Measurements from ENCODE around the gene NMNAT1. TPM values are rescaled to one million over a fixed set of nuclear protein-coding genes. Genes with fewer than 3 reads are reported as not detected.
"Not testable (repeated sequence)": the region's sequence is repeated elsewhere in the genome, so short reads cannot be mapped to it uniquely, and the experiment has no call there.

NMNAT1 gene
- total RNA-seq, 4 donors from 2014 or later = 5.0 to 9.8 (median 7.4) TPM

DNA sequence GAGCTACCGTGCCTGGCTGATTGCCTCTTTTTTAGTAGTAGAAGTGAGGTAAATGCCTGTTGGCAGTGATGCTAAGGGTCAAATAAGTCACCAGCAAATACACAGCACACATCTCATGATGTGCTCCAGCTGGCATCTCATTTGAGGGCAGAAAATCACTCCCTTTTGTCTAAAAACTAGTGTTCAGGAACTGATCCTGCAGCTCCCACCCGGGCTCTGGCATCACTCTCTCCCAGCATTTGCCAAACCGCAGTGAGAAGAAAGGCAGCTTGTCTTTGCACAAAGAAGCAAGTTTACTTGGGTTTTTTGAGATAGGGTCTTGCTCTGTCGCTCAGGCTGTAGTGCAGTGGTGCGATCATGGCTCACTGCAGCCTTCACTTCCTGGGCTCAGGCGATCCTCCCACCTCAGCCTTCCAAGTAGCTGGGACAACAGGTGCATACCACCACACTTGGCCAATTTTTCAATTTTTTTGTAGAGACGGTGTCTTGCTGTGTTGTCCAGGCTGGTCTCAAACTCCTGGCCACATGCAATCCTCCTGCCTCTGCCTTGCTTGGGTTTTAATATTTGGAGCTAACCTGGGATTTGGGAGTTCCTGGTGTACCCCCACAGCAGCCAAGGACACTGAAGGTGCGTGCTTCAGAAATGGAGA is 57.9 kb downstream of the NMNAT1 start:
- TF ChIP-seq POLR2AphosphoS5 (IDR thresholded peaks at IDR 0.05) (no peak), EP300 (IDR thresholded peaks at IDR 0.05) (no peak), POLR2A (IDR thresholded peaks at IDR 0.05; ENCODE audit: low read depth) (no peak), CTCF (IDR thresholded peaks at IDR 0.05) (no peak)
- H3K4me1 ChIP-seq = peaks cover 0 to 23% (median 14%) of the 10 kb centered on the region in 4 donors
- H3K27ac ChIP-seq (replicated peaks in 1 of 4) = no peak overlapping the region
- H3K36me3 ChIP-seq = peaks cover 0 to 4% (median 0%) of the 10 kb centered on the region in 4 donors
- no peak overlapping the region for H3K4me3 ChIP-seq
- DNase-seq (ENCODE audit: extremely low spot score) = no peak
- 87% methylated on average over 8 of the region's 8 CpGs for WGBS
- H3K27me3 ChIP-seq = peaks cover 0 to 25% (median 8%) of the 10 kb centered on the region in 4 donors
- H3K9me3 ChIP-seq = no peaks in the 10 kb centered on the region
- intact Hi-C loops (cut with DNase I) = no loop called here

DNA sequence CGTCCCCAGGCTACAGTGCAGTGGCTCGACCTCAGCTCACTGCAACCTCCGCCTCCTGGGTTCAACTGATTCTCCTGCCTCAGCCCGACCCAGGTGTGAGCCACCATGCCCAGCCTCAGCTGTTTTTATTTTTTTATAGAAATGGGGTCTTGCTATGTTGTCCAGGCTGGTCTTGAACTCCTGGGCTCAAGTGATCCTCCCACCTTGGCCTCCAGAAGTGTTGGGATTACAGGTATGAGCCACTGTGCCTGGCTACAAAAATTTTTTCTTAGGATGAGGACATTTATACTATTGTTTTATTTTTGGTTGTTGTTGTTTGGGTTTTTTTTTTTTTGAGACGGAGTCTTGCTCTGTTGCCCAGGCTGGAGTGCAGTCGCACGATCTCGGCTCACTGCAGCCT is 62.0 kb downstream of the NMNAT1 start:
- peaks cover 0 to 19% (median 4%) of the 10 kb centered on the region in 4 donors for H3K36me3 ChIP-seq
- H3K27ac ChIP-seq (replicated peaks in 1 of 4); intact Hi-C loops (cut with DNase I); H3K4me1 ChIP-seq; H3K27me3 ChIP-seq; DNase-seq (ENCODE audit: extremely low spot score); H3K9me3 ChIP-seq; H3K4me3 ChIP-seq: not testable (repeated sequence)
- WGBS = 96% methylated on average over 8 of the region's 8 CpGs

DNA sequence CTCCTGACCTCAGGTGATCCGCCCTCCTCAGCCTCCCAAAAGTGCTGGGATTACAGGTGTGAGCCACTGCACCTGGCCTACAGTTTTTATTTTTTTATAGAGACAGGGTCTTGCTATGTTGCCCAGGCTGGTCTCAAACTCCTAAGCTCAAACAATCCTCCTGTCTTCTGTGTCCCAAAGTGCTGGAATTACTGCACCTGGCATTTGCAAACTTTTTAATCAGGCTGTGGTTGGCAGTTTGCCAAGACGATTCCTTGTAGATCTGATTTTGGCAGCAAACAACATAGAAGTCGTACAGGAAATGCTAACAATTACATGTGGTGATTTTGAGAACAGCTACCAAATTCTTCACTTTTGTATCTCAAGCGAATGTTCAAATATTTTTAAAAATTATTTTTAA is 63.9 kb downstream of the NMNAT1 start:
- no peak for TF ChIP-seq POLR2A (IDR thresholded peaks at IDR 0.05; ENCODE audit: low read depth)
- no peak for TF ChIP-seq CTCF (IDR thresholded peaks at IDR 0.05)
- TF ChIP-seq EP300 (IDR thresholded peaks at IDR 0.05) = no peak
- no peak for TF ChIP-seq POLR2AphosphoS5 (IDR thresholded peaks at IDR 0.05)
- no peak for DNase-seq (ENCODE audit: extremely low spot score)
- WGBS = 56% methylated on average over 4 of the region's 4 CpGs
- H3K36me3 ChIP-seq = peaks cover 0 to 32% (median 6%) of the 10 kb centered on the region in 4 donors
- H3K4me3 ChIP-seq = no peak overlapping the region
- H3K27me3 ChIP-seq = no peaks in the 10 kb centered on the region
- intact Hi-C loops (cut with DNase I) = no loop called here
- H3K27ac ChIP-seq (replicated peaks in 1 of 4) = no peak overlapping the region
- H3K9me3 ChIP-seq = no peaks in the 10 kb centered on the region
- peaks cover 0 to 4% (median 0%) of the 10 kb centered on the region in 4 donors for H3K4me1 ChIP-seq

DNA sequence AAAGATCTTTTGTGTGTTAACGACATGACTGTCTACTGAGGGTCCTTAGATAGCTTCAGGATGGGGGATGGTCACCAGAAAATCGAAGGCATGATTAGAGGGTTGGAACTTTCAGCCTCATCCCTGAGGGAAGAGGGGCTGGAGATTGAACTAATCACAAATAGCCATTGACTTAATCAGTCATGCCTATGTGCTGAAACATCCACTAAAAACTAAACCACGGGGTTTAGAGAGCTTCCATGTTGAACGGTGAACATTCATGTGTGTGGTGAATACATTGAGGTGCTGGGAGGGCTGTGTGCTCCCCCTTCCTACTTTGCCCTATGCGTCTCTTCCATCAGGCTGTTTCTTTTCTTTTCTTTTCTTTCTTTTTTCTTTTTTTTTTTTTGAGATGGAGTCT is 70.7 kb downstream of the NMNAT1 start:
- no peak overlapping the region for H3K27ac ChIP-seq (replicated peaks in 1 of 4)
- TF ChIP-seq CTCF (IDR thresholded peaks at IDR 0.05) = no peak
- no peak for TF ChIP-seq POLR2A (IDR thresholded peaks at IDR 0.05; ENCODE audit: low read depth)
- TF ChIP-seq POLR2AphosphoS5 (IDR thresholded peaks at IDR 0.05) = no peak
- no peak for TF ChIP-seq EP300 (IDR thresholded peaks at IDR 0.05)
- 89% methylated on average over 5 of the region's 5 CpGs for WGBS
- no peaks in the 10 kb centered on the region for H3K27me3 ChIP-seq
- intact Hi-C loops (cut with DNase I) = no loop called here
- H3K9me3 ChIP-seq = no peaks in the 10 kb centered on the region
- H3K36me3 ChIP-seq = peaks cover 0 to 28% (median 3%) of the 10 kb centered on the region in 4 donors
- DNase-seq (ENCODE audit: extremely low spot score) = no peak
- peaks cover 0 to 12% (median 9%) of the 10 kb centered on the region in 4 donors for H3K4me1 ChIP-seq
- no peak overlapping the region for H3K4me3 ChIP-seq

- Histone ChIP-seq H3K9me3 (no peaks in the 10 kb centered on the region), H3K4me3 (no peak overlapping the region), H3K36me3 (no peaks in the 10 kb centered on the region), H3K27ac (replicated peaks in 1 of 4) (no peak overlapping the region), H3K4me1 (peaks cover 0 to 12% (median 9%) of the 10 kb centered on the region in 4 donors), H3K27me3 (no peaks in the 10 kb centered on the region)
- no peak for DNase-seq (ENCODE audit: extremely low spot score)
- intact Hi-C loops (cut with DNase I) = no loop called here
- no peak for TF ChIP-seq EP300 (IDR thresholded peaks at IDR 0.05)
- TF ChIP-seq CTCF (IDR thresholded peaks at IDR 0.05) = no peak
- no peak for TF ChIP-seq POLR2A (IDR thresholded peaks at IDR 0.05; ENCODE audit: low read depth)
- no peak for TF ChIP-seq POLR2AphosphoS5 (IDR thresholded peaks at IDR 0.05)
Observed at GRCh38 chr1:10019561-10019960, 76.3 kb downstream of the NMNAT1 start.

Data from esophagus muscularis mucosa (tissue), 4 donors.